RWPE2 (cell line): ENCODE measurements around the gene ASCL5.

Source experiments
- ATAC-seq: fragments of 200-7000 bp; cut with Tn5 transposase; 3 replicates; pipeline ENCODE4 v1.9.1; 2021; ENCODE audit warnings: low read depth
- DNase-seq: peaks from one replicate; pipeline ENCODE4 v3.0.0-alpha.2; 2020; ENCODE audit warnings: low spot score
- H3K27ac ChIP-seq: fragments of 450-650 bp; 2 replicates; pipeline ENCODE4 v1.5.1; 2017; ENCODE audit warnings: mild to moderate bottlenecking; ENCODE audit not compliant: poor library complexity, severe bottlenecking
- H3K27me3 ChIP-seq: fragments of 250-450 bp; sonication (Bioruptor Pico); 2 replicates; pipeline ENCODE4 v1.5.1; 2021; ENCODE audit warnings: mild to moderate bottlenecking, moderate library complexity; ENCODE audit not compliant: insufficient read depth, poor library complexity, severe bottlenecking
- H3K36me3 ChIP-seq: fragments of 250-450 bp; sonication (Bioruptor Pico); 2 replicates; pipeline ENCODE4 v1.5.1; 2020; ENCODE audit warnings: low read depth, mild to moderate bottlenecking, moderate library complexity
- H3K4me1 ChIP-seq: fragments of 250-450 bp; sonication (Bioruptor Pico); 2 replicates; pipeline ENCODE4 v1.5.1; 2021; ENCODE audit warnings: mild to moderate bottlenecking, moderate library complexity; ENCODE audit not compliant: insufficient read depth, poor library complexity, severe bottlenecking
- H3K4me3 ChIP-seq: fragments of 250-450 bp; sonication (Bioruptor Pico); 2 replicates; pipeline ENCODE4 v1.5.1; 2021; ENCODE audit warnings: mild to moderate bottlenecking, moderate library complexity; ENCODE audit not compliant: severe bottlenecking
- H3K9me3 ChIP-seq: fragments of 250-450 bp; sonication (Bioruptor Pico); 2 replicates; pipeline ENCODE4 v1.5.1; 2021; ENCODE audit warnings: mild to moderate bottlenecking, moderate library complexity; ENCODE audit not compliant: severe bottlenecking
- CTCF ChIP-seq: fragments of 450-650 bp; IDR thresholded peaks from one replicate; pipeline ENCODE4 v1.5.1; 2017; ENCODE audit warnings: mild to moderate bottlenecking, moderate library complexity; ENCODE audit not compliant: poor library complexity, severe bottlenecking

Gene ASCL5

GRCh38 chr1:201103666-201104065 lies 23.3 kb downstream of the ASCL5 start:
- Histone ChIP-seq H3K4me3 (no peak overlapping the region), H3K27me3 (no peaks in the 10 kb centered on the region), H3K27ac (no peak overlapping the region), H3K9me3 (no peaks in the 10 kb centered on the region), H3K36me3 (no peaks in the 10 kb centered on the region), H3K4me1 (no peaks in the 10 kb centered on the region)
- no peak for TF ChIP-seq CTCF
- no peak for ATAC-seq
- no peak for DNase-seq

- H3K27ac ChIP-seq = no peak overlapping the region
- H3K9me3 ChIP-seq = no peaks in the 10 kb centered on the region
- DNase-seq (no peak), ATAC-seq (no peak)
- H3K27me3 ChIP-seq = no peaks in the 10 kb centered on the region
- no peaks in the 10 kb centered on the region for H3K4me1 ChIP-seq
- H3K36me3 ChIP-seq = no peaks in the 10 kb centered on the region
- H3K4me3 ChIP-seq = no peak overlapping the region
- no peak for TF ChIP-seq CTCF
These were observed 26.6 kb downstream of the ASCL5 start for GRCh38 chr1:201100169-201100930.

GRCh38 chr1:201098992-201099677 lies 27.8 kb downstream of the ASCL5 start:
- no peaks in the 10 kb centered on the region for H3K36me3 ChIP-seq
- H3K27ac ChIP-seq = no peak overlapping the region
- no peak for TF ChIP-seq CTCF
- no peaks in the 10 kb centered on the region for H3K4me1 ChIP-seq
- H3K4me3 ChIP-seq = no peak overlapping the region
- no peak for ATAC-seq
- no peak for DNase-seq
- H3K9me3 ChIP-seq = no peaks in the 10 kb centered on the region
- no peaks in the 10 kb centered on the region for H3K27me3 ChIP-seq

GRCh38 chr1:201096977-201097856 lies 29.8 kb downstream of the ASCL5 start:
- Histone ChIP-seq H3K4me1 (no peaks in the 10 kb centered on the region), H3K36me3 (no peaks in the 10 kb centered on the region), H3K9me3 (no peaks in the 10 kb centered on the region), H3K27ac (no peak overlapping the region), H3K27me3 (no peaks in the 10 kb centered on the region), H3K4me3 (no peak overlapping the region)
- ATAC-seq (no peak), DNase-seq (no peak)
- TF ChIP-seq CTCF = no peak
